Stimulated activated CD8-positive, alpha-beta memory T cell treated with anti-CD3 and anti-CD28 coated beads, Interleukin-15, amount 100 ng/mL, for 24 hours (primary cell): Measurements from ENCODE around the gene SIGLEC8.
"Not testable (repeated sequence)": the region's sequence is repeated elsewhere in the genome, so short reads cannot be mapped to it uniquely, and the experiment has no call there.

Experiments used
- DNase-seq: peaks from one replicate; pipeline ENCODE4 v3.0.0-alpha.2; 2020; ENCODE audit warnings: low read depth

The SIGLEC8 gene

DNA sequence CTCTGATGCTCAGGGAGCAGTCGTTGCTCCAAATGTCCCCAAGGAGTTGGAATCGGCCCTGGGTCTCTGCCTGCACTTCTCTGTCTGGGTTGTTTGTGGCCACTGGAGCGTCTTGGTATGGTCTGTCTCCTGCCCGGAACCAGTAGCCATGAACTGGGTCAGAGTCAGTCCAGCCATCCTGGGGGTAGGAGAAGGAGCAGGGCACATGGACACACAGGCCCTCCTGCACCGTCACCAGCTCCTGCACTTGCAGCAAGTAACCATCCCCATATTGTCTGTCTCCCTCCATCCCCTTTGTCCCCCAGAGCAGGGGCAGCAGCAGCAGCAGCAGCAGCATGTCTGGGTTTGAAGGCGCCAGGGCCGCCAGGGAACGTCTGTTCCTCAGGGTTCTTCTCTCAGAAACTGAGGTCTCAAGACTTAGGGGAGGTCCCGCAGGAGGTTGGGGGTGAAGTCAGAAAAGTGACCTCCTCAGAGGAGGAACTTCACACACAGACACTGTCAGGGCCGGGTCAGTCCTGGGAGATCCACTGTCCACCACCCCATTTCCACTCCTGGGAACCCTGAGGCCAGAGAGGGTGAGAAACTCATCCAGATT, at the start of gene SIGLEC8:
Gene SIGLEC8, minus strand, starts transcription at position 404 of the 595 bp plus-strand sequence. Its CDS starts 67 bp downstream, at position 337.
- no peak for DNase-seq

DNA sequence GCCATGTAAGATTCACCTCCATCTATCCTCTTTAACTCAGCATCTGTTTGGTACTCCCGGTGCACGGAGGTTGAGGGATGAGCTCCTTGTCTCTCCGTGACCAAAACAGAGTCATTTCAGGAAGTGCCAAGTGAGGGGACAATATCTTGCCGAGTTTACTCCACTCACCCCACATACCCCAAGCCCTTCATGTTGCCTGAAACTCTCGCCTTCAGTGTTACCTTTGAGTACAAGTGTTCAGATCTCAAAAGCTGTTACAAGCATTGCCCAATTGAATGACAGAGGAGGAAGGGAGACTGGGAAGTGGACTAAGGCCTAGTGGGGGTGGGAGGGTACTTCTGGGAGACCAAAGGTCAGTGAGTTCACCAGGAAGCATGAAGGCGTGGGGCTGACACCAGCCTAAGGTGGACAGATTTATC, 49.4 kb upstream of the SIGLEC8 start:
- no peak for DNase-seq

DNA sequence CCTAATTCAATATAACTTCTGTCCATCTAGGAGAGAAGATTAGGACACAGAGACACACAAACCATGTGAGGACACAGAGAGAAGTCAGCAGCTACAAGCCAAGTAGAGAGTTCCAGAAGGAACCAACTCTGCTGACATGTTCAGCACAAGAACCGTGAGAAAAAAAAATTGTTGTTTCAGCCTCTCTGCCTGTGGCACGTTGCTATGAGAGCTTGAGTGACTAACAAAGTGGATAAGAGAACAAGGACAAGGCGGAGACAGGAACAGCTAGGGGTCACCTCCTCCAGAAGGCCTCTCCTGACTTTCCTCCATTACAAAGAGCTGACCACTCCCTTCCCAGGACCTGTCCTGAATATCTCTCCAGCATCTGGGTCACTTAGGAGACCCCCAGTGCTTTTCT, 48.9 kb upstream of the SIGLEC8 start:
- no peak for DNase-seq

- DNase-seq: no peak
Measured at GRCh38 chr19:51505904-51506303, 47.6 kb upstream of the SIGLEC8 start.

- no peak for DNase-seq
Measured at GRCh38 chr19:51503896-51504295, 45.6 kb upstream of the SIGLEC8 start.

- DNase-seq: no peak
Measured at GRCh38 chr19:51503286-51503817, 45.1 kb upstream of the SIGLEC8 start.

DNA sequence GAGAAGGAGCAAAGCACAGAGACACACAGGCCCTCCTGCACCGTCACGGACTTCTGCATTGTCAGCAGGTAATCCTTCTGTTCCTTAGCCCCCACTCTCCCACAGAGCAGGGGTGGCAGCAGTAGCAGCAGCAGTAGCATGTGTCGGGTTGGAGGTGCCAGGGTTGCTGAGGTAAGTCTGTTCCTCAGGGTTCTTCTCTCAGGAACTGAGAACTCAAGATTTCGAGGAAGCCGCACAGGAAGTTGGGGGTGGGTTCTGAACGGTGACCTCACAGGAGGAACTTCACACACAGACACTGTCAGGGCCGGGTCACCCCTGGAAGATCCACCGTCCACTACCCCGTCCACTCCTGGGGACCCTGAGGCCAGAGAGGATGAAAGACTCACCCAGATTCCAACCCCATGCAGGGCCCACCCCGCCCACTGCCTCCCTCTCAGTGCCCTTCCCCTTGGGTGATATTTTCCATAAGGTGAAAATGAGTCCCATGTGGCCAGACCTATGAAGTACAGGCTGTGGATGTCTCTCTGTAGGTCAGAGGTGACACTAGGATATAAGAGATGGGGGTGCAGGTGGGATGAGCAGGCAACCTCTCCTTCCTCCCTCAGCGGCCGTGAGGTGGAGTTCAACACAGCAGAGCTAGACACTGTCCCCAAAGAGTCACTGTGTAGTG, 43.5 kb upstream of the SIGLEC8 start, which contains the start of gene SIGLEC12:
Gene SIGLEC12, minus strand, starts transcription at position 207 of the 670 bp plus-strand sequence. Its CDS starts 67 bp downstream, at position 140.
- DNase-seq: no peak

- DNase-seq: not testable (repeated sequence)
Measured at GRCh38 chr19:51500931-51501330, 42.7 kb upstream of the SIGLEC8 start.

DNA sequence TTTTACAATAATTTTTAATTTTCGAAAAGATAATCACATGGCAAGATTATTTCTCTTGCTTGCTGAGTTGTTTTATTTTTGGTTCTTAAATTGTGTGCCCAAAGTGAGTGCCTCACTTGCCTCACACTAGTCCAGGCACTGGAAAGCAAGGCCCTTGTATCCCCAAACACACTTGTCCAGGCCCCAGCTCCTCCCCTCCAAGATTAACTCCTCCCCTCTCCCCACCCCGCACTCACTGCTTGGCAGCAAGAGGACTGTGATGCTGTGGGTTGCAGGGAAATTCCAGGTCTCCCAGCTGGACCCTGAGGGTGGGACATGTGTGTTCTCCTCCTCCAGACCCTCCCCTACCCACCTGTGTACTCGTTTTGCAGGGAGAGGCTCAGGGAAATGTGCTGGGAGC, 39.4 kb upstream of the SIGLEC8 start:
- no peak for DNase-seq

DNA sequence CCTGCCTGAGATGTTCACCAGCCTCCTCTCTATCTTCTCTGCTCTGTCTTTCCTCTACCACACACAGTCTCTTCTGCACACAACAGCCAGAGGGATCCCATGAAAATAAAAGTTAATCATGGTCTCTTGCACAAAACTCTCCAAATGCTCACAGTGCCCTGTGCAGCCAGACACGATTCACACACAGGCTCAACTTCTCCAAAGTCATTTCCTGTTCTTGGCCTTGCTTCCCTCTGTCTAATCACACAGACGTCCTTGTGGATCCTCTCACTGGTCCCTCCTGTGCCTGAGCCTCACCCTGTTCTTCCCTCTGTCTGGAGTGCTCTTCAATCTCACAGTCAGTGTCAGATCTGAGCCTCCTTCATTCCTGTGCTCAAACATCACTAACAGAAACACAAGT, 35.5 kb upstream of the SIGLEC8 start:
- DNase-seq: no peak

DNA sequence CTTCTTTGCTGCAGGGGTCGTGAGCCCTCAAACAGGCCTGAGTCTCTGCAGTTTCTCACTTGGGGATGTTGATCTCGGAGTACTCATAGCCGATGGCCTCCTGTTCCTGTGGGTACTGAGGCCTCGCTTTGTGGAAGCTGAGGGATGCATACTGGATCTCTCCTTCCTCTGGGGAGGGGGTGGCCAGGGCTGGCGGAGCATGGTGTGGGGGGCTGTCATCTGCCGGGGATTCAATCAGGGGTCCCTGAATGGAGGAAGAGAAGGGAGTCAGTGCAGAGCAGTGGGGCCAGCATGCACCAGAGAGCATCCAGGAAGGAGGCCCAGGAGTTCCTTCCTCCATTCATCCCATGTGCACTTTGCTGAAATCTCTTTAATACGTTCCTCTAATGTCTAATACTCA, 33.3 kb upstream of the SIGLEC8 start:
- no peak for DNase-seq

- DNase-seq: no peak
Measured at GRCh38 chr19:51490676-51491075, 32.4 kb upstream of the SIGLEC8 start.

DNA sequence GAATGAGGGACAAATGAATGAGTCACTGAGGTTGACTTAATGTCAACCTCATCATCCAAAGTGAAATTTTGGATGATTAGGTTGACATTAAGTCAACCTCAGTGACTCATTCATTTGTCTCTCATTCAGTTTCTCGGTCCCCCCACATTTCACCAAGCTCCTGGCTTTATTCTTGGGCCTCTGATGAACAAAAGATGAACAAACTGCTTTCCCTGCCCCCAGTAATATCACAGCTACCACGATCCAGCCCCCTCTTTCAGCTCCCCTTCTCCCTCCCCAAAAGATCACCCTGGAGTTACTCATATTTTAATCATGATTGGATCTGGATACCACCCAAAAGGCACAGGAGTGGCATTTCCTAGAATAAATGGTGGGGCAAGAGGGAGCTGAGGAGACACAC, 30.9 kb upstream of the SIGLEC8 start:
- DNase-seq: no peak

DNA sequence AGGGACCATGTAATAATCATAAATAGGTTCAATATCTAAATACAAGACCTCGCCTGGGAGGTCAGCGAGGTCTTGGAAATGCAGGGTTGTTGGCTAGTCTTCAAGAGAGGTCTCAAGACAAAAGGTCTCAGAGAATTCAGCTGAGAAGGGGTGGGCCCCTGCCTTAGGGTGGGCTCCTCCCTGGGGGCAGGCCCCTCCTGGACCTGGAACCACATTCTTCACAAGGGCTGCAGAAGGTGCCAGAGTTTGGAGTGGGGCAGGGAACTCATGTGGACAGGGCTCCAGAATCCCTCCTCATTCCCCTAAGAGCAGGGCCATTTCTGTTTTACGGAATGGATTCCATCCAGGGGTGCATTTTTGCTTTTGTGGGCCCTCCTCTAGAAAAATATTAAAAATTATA, 30.2 kb upstream of the SIGLEC8 start:
- DNase-seq: no peak

- DNase-seq: no peak
Measured at GRCh38 chr19:51485960-51486660, 27.9 kb upstream of the SIGLEC8 start.

GRCh38 chr19:51480590-51480989, 22.3 kb upstream of the SIGLEC8 start:
- DNase-seq: no peak

DNA sequence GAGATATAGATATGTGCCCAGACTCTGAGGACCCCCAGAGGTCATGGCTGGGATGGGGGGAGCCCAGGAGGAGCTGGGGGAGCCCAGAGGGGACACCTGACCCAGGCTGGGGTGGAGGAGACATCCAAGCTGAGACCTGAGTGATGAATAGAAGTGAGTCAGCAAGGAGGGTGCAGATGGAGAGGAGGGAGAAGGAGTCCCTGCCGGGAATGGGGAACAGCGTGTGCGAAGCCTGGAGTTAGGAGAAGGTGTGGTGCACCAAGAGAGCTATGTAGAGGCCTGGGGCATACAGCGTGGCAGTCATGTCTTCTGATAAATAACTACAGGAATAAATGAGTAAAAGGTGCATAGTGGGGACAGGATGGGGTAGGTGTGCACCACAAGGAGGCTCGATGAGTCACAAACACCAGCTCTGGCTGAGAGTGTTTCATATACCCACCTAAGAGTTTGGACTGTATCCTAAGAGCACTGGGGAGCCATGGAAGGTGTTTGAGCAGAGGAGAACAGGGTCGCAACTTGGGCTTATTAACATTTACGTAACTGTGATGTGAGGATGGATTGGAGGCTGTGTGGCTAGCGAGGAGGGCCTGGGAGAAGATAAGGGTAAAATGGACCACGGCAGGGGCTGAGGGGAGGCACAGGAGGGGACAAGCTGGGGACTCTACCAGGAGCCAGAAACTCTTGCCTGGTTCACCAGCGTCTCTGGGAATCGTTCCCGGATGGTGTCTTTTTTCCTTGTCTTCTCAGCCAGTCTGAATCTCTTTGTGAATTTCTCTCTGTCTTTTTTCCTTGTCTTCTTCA, 21.5 kb upstream of the SIGLEC8 start:
- no peak for DNase-seq

GRCh38 chr19:51478381-51479234, 20.4 kb upstream of the SIGLEC8 start, which contains the start of gene CEACAM18:
TSS of gene CEACAM18 (plus strand) at chr19:51478539.
- DNase-seq: no peak

- DNase-seq: no peak
Measured at GRCh38 chr19:51477344-51477743, 19.1 kb upstream of the SIGLEC8 start.

DNA sequence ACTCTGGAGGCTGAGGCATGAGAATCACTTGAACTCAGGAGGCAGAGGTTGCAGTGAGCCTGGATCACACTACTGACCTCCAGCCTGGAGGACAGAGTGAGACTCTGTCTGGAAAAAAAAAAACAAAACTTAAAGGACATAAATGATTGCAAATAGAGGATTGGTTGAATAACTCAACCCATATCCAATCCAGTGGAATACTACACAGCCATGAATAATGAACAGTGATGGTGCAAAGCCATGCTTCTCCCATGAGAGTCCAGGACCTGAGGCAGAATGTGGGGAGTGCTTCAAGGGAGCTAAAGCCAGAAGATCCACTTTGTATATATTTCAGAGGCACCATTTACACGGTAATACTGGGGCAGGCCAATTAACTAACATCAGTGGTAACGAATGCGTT, 17.9 kb upstream of the SIGLEC8 start:
- no peak for DNase-seq
